Stimulated activated CD4-positive, alpha-beta T cell treated with anti-CD3 and anti-CD28 coated beads, Interleukin-12 subunit alpha, Interleukin-12 subunit beta, amount 100 ng/mL, for 48 hours (primary cell): ENCODE measurements around the gene NALCN.
"Not testable (repeated sequence)": the region's sequence is repeated elsewhere in the genome, so short reads cannot be mapped to it uniquely, and the experiment has no call there.

Experiments used
- DNase-seq, 3 donors: peaks; one replicate each; pipeline ENCODE4 v3.0.0-alpha.2; 2020; ENCODE audit warnings: low read depth in 2 of 3, low spot score in 1 of 3

Gene NALCN

DNA sequence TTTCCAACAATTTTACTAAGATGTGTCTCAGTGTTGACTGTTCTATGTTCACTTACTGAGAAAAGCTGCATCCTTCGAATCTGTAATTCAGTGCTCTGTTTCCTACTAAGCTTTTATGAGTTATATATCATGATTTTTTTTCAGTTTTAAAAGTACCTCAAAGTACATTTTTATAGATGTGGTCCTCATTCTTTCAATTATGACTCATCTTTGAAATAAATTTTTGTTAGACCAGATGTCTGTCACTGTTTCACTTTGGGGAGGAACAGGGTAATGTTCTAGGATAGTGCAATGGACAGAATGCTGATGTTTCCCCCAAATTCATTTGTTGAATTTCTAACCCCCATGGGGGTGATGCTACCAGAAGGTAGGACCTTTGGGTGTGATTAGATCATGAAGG is 74.8 kb downstream of the NALCN start:
- no peak for DNase-seq

DNA sequence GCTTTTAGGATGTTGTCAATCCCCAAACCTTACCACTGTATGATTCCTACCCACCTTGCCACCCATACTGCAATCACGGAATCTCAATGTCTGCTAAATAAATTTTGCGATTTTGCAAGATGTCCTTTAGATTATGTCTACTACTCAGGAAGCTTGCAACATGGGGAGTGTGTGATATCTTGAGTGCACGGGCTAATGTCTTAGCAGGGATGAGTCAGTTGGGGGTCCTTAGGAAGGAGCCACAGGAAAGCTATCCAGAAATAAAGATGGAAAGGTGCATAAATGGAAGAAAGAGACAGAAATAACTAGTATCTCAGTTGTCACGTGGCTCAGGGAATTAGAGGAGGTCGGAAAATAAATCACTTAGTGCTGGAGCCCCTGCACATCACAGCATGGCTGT is 77.1 kb downstream of the NALCN start:
- DNase-seq = no peak

DNA sequence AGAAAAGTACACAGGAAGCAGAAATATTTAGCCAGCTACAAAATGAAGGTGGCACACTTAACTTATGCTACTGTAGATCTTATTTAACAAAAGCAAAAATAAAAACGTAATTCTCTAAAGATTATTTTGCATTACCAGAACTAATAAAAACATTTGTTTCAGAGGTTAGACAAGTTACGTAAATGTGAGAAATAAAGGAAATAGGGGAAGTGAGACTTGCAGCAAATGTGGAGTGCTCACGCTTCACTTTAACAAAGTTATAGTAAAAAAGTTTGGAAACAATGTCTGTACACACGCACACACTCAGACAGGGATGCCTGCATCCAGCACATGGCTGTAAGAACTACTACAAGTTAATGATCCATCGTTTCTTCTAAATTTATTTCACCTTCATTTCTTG is 83.7 kb downstream of the NALCN start:
- DNase-seq = no peak

DNA sequence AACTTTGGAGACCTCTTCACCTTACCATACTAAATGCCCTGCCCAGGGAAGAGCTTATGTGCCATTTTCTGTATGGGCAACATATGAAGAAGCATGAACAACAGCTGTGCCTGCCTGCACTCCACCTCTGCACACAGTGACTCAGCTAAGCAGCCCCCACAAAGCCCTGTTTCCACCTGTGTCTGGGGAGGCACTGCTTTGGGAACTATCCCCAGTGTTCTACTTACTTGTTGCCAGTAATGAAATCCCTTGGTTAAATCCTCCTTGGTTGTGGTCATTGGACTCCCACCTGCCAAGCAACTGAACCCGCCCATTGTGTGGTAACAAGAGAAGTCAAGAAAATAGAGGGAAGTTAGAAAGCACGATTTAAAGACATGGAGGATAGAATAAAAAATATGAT is 84.6 kb downstream of the NALCN start:
- DNase-seq = no peak

DNA sequence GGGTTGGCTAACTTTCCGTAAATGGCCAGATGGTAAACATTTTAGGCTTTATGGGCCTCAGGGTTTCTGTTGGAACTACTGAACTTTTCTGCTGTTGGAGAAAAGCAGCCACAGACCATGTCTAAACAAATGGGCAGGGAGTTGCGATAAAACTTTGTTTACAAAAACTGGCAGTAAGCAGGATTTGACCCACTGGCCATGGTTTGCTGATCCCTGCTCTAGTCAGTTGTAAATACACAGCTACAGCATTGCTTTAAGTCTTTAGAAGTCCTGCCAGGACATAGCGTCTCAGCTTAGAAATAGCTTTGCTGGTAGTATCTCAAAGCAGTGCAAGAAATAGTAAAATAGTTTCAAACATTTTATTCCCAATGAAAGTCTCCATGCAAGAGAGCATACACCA is 88.4 kb downstream of the NALCN start:
- no peak for DNase-seq

DNA sequence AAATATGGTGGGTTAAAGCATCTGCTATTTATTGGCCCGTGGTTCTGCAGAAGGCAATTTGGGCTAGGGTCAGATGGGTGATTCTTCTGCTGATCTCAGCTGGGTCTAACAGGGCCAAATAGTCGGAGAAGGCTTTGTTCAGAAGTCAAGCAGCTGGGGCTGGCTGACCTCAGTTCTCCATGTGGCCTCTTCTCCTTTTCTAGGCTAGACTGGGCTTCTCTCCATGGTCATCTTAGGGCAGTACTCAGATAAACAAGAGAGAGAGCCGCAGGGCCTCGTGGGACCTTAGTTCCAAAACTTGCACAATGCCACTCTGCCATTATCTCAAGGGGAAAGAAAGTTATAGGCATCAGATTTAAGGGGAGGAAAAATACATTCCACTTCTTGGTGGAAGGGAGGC is 89.6 kb downstream of the NALCN start:
- no peak for DNase-seq

DNA sequence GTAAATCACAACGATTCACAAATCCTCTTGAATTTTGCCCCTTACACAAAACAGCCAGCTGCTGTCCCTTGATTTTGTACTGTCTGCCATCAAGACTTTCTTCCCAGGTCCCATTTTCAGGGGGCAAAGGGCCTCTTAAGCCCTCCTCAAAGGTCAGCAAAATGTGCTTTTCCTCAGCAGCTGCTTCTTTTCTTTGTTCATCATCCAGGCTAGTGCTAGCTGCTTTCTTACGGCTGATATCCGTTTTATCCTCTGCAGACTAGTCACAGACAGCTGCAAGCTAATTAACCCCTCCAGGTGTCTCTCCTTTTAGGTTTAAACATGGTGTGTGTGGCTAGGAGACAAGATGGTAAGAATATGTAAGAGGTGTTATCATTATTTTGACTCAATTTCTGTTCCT is 90.9 kb downstream of the NALCN start:
- DNase-seq = no peak

DNA sequence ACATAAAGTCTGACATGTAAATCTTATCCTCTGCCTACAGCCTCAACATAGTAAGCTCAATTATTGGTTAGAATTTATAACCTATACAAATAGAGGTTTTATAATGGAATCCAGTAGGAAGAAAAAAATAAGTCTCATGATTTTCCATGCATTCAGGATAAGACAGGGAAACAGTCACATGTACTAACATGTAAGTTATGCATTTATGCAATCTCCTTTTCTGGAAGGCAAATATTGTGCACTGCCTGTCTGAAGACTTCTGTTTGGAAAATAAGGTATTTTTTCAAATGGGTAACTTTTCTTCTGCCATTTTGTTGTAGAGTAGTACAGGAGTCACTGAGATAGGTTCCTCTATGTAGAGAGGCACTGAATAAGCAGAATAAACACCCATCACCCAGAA is 92.7 kb downstream of the NALCN start:
- no peak for DNase-seq

DNA sequence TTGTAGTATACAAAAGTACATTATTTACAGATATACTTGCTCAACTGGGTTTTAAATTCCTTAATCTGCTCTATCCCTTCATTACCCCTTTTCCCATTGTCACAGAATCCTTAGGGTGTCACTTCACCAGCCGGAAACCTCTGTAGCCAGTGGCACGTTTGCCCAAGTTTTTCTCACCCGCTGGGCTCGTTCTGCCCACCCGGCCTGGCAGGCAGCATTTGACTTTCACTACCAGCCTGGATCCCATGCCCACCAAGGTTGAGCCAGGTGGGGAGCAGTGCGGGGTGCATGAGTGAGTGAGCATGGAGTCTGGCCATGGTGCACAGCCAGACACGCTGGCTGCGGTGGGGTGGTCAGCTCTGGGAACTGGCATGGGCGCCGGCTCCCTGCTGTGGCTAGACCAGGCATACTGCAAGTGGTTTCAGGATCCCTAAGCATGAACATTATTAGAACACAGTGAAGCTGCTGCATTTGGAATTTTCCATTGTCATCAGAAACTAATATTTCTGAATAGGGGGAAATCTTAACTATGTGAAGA is 98.3 kb downstream of the NALCN start:
- no peak for DNase-seq

DNA sequence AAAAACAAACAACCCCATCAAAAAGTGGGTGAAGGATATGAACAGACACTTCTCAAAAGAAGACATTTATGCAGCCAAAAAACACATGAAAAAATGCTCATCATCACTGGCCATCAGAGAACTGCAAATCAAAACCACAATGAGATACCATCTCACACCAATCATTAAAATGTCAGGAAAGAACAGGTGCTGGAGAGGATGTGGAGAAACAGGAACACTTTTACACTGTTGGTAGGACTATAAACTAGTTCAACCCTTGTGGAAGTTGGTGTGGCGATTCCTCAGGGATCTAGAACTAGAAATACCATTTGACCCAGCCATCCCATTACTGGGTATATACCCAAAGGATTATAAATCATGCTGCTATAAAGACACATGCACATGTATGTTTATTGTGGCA is 102.8 kb downstream of the NALCN start:
- DNase-seq = not testable (repeated sequence)

DNA sequence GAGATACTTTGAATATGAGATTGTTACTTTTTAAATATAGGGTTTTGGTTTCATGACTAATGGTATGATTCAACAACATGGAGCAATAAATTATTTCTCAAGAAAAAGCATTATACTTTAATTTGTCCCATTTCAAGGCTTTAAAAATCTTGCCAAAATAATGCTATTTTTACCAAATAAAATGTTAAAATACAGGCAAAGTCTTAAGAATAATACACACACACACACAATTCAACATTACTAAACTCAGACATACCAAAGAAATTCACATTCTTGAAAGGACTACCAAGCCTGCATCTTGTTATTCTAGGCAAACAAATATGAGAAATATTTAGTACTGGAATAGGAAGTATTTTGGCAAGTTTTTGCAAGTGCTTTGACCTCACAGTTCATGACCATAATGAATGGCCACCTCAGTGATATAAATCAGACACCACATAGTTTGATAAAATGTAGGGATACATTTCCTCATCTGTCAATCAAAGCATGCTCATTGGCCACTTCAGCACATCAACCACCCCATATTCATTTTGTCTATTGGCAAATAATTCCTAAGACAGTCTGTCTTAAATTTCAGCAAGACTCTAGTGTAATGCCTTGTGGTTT is 107.2 kb downstream of the NALCN start:
- no peak for DNase-seq

DNA sequence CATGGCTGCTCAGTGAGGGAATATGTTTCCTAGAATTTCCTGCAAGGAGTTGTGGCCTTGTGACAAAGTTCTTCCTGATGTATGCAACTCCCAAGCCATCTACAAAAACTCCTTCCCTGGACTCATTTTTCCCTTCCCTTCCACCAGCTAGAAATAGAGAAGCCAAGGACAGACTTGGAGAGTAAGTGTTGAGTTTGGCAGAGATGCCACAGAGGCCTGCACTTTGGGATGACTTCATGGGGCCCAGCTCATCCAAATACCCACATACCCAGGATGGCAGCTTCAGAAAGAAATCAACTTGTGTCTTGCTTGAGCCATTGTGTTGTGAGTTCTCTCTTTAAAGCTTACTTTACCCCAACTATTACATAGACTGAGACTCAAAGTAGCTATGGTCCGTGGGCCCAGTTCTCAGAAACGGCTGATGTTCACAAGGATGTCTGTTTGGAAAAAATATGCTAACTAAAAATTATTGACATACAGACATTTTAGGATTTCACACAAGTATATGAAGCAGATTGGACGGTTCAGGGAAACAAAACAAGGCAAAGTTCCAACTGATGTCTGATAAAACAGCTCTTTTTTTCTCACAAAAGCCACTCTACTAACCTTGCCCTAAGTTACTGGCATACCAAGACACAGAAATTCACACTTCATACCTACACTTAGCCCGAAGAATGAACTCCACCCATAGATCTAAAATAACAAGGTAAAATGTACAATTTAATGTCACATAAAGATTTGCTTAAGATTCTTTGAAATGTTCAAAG is 107.9 kb downstream of the NALCN start:
- no peak for DNase-seq

DNA sequence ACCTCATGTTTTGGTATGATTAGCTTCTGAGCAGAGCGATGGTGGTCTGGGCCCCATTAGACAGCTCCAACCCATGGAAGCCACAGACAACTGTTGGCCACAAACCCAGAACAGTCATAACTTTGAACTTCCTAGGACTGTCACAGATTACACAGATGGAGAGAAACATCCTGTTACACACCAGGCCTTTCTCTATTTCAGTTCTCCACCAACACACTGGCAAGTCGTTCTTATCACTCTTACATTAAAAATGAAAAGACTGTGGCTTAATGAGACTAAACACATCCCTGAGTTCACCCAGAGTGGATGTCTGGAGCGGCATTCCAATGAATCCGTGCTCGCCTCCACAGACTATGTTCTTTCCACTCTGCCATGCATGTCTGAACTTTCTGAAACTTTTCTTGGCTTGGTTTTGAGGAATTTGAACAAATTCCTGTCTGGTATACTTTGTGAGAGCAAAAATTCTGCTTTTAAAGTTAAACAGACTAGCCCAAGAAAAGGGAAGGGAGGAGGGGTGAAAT is 109.1 kb downstream of the NALCN start:
- no peak for DNase-seq

DNA sequence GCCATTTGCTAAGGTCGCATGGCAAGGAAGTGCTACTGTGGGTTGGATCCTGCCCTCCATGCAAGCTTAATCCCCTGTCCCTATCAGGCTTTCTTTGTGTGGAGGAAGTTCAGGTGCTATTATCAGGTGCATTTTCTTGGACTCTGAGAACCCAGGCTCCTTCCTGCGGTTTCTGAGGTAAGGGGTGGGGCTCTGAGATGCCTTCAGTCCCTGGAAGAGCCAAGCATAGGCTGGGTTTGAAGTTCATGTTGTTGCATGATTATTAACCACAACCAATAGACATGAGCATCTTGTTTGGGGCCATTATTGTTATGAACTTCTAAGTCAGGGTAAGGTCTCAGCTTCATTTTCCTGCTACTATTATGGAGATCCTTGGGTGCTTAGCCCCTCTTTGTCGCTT is 109.5 kb downstream of the NALCN start:
- DNase-seq = no peak

DNA sequence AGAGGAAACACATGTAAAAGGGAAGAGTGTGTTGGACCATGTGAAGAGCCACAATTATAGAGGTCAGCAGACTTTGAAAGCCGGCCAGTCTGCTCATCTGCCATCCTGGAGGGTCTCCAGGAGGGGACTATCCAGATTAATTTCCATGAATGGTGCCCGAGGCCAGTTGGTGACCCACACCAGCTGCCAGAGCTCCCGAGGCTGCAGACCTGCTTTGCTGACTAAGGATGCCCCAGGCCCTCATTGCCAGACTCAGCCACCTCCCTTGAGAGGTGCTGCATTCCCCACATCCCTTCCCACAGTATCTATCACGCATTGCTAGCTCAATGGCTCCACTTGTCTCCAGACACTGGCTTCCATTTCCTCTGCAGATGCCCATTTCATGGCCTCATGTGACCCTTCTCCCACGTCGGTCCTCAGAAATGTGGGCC is 110.3 kb downstream of the NALCN start:
- DNase-seq = no peak

DNA sequence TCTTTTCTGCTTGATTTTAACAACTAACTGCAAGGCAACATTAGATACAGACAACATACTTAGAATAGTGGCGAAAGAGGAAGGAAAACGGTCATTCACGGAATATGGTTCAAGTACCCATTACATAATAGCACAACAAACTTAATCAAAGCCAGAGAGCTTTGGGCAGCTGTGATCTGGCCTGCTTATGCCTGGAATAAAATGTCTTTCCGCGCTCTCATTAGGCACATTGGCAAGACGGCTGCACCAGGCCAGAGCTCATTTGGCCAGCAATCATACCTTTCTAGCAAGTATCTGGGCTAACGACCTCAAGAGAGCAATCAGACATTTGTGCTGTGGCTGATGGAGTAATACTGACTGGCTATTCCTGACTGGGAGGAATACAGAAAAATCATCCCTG is 112.8 kb downstream of the NALCN start:
- DNase-seq = no peak

DNA sequence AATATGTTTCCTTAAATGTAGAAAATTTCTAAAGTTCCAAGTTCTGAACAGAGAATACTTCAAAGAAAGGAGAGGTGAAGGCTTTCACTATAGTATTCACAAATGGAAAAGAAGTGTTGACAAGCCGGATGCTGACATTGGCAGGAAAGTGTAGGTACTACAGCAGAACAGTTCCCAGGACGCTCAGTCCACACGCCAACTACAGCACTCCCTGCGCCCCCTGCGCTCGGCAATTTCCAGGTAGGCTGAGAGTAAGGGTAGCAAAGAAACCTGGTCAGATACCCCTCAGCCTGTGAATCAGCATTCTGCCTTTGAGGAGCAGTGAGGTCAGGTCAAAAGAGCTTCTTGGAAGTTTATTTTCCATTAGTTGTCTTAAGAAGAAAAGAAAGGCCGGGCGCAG is 115.3 kb downstream of the NALCN start:
- DNase-seq = no peak

DNA sequence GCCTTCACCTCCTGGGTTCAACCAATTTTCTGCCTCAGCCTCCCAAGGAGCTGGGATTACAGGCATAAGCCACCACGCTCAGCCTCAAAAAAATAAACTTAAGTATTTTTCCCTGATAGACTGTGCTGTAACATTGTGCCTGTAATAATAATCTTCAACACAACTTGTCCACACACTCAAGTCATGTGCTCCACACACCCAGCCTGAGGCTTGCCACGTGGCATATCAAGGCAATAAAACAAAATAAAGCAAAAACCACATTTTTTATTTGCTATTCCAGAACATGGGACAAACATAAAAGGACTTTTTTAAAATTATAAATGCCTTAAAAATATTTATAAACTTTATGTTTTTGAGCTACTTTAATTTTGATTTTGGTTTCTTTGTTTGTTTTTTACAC is 115.8 kb downstream of the NALCN start:
- no peak for DNase-seq

DNA sequence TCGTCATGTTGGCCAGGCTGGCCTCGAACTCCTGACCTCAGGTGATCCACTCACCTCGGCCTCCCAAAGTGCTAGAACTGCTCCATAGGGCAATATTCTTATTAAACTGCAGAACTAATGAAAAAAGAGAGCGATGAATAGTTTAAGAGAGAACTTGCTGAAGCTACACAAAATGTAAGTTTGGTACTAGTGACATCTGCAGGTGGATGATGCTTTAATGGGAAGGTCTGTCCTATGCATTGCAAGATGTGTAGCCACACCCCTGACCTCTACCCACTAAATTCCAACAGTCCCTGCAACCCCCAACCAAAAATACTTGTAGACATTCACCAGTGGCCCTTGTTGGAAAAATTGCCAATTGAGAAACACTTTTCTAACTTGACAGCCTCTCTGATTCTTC is 117.8 kb downstream of the NALCN start:
- DNase-seq = no peak

DNA sequence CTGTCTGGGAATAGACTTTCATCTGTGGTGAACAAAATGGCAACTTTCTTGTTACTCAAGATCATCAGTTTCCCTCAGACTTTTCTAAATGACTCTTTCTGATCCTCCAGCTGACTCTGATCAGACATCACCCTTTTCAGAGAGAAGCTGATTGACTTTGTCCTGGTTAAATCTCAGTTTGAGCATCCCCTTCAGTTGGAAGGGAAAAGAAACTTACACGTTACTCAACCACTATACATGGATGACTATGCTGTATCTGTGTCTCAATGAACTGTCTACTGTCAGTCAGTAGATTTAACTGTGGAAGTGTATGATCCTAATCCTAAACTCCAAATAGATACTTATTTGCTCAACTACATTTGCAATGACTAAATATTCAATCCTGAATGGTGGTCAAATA is 118.5 kb downstream of the NALCN start:
- no peak for DNase-seq

DNA sequence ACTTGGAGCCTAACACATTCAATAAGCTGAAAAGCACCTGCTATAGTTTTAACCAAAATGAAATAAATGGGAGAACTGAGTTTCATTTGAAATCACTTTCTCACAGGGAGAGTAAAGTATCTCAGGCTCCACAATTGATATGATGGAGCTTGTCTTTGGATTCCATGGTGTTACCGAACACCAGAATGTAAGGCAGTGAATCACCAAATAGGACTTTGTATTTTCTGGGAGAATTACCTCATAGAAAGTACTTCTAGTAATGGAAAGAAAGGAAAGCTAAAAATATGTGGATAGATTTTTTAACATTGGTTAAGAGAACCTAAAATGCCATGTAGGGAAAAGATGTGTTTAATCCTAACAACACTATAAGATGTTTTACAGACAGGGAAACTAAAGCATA is 123.6 kb downstream of the NALCN start:
- DNase-seq = no peak

DNA sequence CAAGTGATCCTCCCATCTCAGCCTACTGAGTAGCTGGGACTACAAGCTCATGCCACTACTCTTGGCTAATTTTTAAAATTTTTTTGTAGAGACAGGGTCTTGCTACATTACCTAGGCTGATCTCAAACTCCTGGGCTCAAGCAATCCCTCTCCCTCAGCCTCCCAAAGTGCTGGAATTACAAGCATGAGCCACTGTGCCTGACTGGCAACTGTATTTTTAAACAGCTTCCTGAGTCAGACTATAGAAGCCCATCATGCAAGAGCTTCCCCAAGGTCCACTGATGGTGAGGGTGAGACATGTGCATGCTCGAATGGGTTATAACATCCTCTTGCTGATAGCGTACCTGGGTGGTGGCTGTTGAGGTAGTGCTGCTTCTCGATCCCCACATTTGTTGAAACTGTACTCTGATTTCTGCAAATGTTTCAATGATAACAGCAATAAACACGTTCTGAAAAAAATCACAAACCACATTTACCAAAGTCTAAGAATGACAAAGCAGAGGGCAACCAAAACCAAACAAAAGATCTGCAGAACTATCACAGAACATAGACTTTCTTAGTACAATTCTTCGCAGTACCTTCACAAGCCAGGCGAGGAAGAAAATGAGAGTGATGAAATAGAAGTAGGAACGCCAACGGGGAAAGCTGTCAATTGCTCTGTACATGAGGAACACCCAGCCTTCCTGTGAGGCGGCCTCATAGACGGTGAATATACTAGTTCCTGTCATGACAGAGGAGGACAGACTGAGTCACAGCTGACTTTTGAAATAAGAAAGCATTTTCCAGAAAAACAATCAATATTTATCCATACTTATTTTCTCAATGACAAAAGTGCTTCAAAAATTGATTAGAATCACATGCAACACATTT is 124.4 kb downstream of the NALCN start:
- DNase-seq = no peak
